ENCODE results near the gene PSMD3. TPM values are rescaled to one million over a fixed set of nuclear protein-coding genes. Genes with fewer than 3 reads are reported as not detected.

PSMD3 gene
- total RNA-seq, 1 donor from 2014 or later: 132 TPM

- DNase-seq (ENCODE audit: low spot score): no peak
- H3K9me3 Mint-ChIP-seq (ENCODE audit: unreplicated experiment): no peaks in the 10 kb centered on the region
- TF ChIP-seq, protein P1, sequence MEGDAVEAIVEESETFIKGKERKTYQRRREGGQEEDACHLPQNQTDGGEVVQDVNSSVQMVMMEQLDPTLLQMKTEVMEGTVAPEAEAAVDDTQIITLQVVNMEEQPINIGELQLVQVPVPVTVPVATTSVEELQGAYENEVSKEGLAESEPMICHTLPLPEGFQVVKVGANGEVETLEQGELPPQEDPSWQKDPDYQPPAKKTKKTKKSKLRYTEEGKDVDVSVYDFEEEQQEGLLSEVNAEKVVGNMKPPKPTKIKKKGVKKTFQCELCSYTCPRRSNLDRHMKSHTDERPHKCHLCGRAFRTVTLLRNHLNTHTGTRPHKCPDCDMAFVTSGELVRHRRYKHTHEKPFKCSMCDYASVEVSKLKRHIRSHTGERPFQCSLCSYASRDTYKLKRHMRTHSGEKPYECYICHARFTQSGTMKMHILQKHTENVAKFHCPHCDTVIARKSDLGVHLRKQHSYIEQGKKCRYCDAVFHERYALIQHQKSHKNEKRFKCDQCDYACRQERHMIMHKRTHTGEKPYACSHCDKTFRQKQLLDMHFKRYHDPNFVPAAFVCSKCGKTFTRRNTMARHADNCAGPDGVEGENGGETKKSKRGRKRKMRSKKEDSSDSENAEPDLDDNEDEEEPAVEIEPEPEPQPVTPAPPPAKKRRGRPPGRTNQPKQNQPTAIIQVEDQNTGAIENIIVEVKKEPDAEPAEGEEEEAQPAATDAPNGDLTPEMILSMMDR (IDR thresholded peaks at IDR 0.05; ENCODE audit: unreplicated experiment): no peak
- H3K27ac Mint-ChIP-seq (ENCODE audit: unreplicated experiment): no peak overlapping the region
- H3K36me3 Mint-ChIP-seq (ENCODE audit: low read depth, unreplicated experiment): peaks cover 3% of the 10 kb centered on the region
- H3K4me1 Mint-ChIP-seq (ENCODE audit: unreplicated experiment): peaks cover 14% of the 10 kb centered on the region
- no peak overlapping the region for H3K4me3 Mint-ChIP-seq (ENCODE audit: unreplicated experiment)
- H3K27me3 Mint-ChIP-seq (ENCODE audit: unreplicated experiment): peaks cover 21% of the 10 kb centered on the region
Measured at GRCh38 chr17:39951924-39952679, 28.5 kb upstream of the PSMD3 start.

DNA sequence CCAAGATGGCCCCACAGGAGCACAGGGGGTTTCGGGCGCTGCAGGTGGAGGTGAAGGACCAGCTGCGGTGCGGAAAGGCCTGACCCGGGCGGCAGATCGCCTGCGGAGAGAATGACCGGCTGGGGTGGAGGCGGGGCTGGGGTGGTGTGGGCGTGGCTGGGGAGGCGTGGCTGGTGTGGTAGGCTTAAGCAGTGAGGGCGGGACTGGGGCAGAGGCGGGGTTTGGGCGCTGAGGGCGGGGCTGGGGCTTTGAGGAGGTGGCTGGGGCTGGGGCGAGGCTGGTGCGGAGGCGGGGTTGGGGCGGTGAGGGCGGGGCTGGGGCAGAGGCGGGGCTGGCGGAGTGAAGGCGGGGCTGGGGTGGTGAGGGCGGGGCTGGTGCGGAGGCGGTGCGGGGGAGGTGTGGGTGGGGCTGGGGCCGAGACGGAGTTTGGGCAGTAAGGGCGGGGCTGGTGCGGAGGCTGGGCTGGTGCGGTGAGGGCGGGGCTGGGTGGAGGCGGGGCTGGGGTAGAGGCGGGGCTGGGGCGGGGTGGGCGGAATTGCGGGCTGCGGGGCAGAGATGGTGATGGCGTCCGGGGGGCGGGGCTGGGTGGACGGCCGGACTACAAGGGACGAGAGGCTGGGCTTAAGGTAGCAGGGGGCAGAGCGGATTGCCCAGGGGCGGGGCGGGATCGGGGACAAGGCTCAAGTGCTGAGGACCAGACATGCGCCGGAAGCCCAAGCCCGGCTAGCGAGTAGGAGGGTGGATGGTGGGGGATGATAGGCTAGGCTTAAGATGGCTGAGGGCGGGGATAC is 27.7 kb upstream of the PSMD3 start:
- DNase-seq (ENCODE audit: low spot score): peak; percentile 98
- Mint-ChIP-seq H3K4me1 (ENCODE audit: unreplicated experiment) (peaks cover 12% of the 10 kb centered on the region), H3K36me3 (ENCODE audit: low read depth, unreplicated experiment) (peaks cover 3% of the 10 kb centered on the region), H3K27me3 (ENCODE audit: unreplicated experiment) (peaks cover 19% of the 10 kb centered on the region), H3K27ac (ENCODE audit: unreplicated experiment) (no peak overlapping the region), H3K4me3 (ENCODE audit: unreplicated experiment) (no peak overlapping the region), H3K9me3 (ENCODE audit: unreplicated experiment) (no peaks in the 10 kb centered on the region)
- TF ChIP-seq, protein P1 (IDR thresholded peaks at IDR 0.05; ENCODE audit: unreplicated experiment): no peak

GRCh38 chr17:39953471-39953888 is 27.1 kb upstream of the PSMD3 start:
- DNase-seq (ENCODE audit: low spot score): no peak
- no peaks in the 10 kb centered on the region for H3K9me3 Mint-ChIP-seq (ENCODE audit: unreplicated experiment)
- peaks cover 3% of the 10 kb centered on the region for H3K36me3 Mint-ChIP-seq (ENCODE audit: low read depth, unreplicated experiment)
- H3K27ac Mint-ChIP-seq (ENCODE audit: unreplicated experiment): no peak overlapping the region
- H3K27me3 Mint-ChIP-seq (ENCODE audit: unreplicated experiment): peaks cover 19% of the 10 kb centered on the region
- TF ChIP-seq, protein P1 (IDR thresholded peaks at IDR 0.05; ENCODE audit: unreplicated experiment): no peak
- peaks cover 11% of the 10 kb centered on the region for H3K4me1 Mint-ChIP-seq (ENCODE audit: unreplicated experiment)
- no peak overlapping the region for H3K4me3 Mint-ChIP-seq (ENCODE audit: unreplicated experiment)

- Mint-ChIP-seq H3K27me3 (ENCODE audit: unreplicated experiment) (peaks cover 22% of the 10 kb centered on the region), H3K36me3 (ENCODE audit: low read depth, unreplicated experiment) (peaks cover under 1% of the 10 kb centered on the region), H3K4me1 (ENCODE audit: unreplicated experiment) (peaks cover 6% of the 10 kb centered on the region), H3K9me3 (ENCODE audit: unreplicated experiment) (no peaks in the 10 kb centered on the region), H3K27ac (ENCODE audit: unreplicated experiment) (no peak overlapping the region), H3K4me3 (ENCODE audit: unreplicated experiment) (no peak overlapping the region)
- DNase-seq (ENCODE audit: low spot score): no peak
- TF ChIP-seq, protein P1 (IDR thresholded peaks at IDR 0.05; ENCODE audit: unreplicated experiment): no peak
Measured at GRCh38 chr17:39954876-39955275, 25.7 kb upstream of the PSMD3 start.

All from endothelial cell (in vitro differentiated cells).